ENCODE data around the gene PRTN3. TPM values are rescaled to one million over a fixed set of nuclear protein-coding genes. Genes with fewer than 3 reads are reported as not detected.

Gene PRTN3
- total RNA-seq, 2 donors from 2014 or later, result not detected

DNA sequence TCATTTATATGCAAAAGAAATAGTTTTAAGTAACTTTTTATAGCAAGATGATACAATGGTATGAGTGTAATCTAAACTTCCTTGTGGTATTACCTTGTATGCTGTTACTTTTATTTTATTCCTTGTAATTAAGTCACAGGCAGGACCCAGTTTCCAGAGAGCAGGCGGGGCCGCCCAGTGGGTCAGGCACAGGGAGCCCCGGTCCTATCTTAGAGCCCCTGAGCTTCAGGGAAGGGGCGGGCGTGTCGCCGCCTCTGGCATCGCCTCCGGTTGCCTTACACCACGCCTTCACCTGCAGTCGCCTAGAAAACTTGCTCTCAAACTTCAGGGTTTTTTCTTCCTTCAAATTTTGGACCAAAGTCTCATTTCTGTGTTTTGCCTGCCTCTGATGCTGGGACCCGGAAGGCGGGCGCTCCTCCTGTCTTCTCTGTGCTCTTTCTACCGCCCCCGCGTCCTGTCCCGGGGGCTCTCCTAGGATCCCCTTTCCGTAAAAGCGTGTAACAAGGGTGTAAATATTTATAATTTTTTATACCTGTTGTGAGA, 29.2 kb upstream of the PRTN3 start:
- peaks cover 57% of the 10 kb centered on the region for H3K36me3 ChIP-seq (ENCODE audit: control insufficient read depth, insufficient read depth, low read length)
- no peaks in the 10 kb centered on the region for H3K27me3 ChIP-seq (ENCODE audit: control insufficient read depth, insufficient read depth, low read length, poor library complexity, severe bottlenecking)
- no peaks in the 10 kb centered on the region for H3K4me1 Mint-ChIP-seq
- H3K9me3 ChIP-seq (ENCODE audit: control insufficient read depth, low read length), result no peaks in the 10 kb centered on the region
- no peak overlapping the region for H3K9ac ChIP-seq (ENCODE audit: extremely low read depth, low read length, poor library complexity, severe bottlenecking)
- H3K4me3 Mint-ChIP-seq, result no peak overlapping the region
- no peaks in the 10 kb centered on the region for H3K9me3 Mint-ChIP-seq
- H3K27ac Mint-ChIP-seq, result no peak overlapping the region
- TF ChIP-seq, protein P1, sequence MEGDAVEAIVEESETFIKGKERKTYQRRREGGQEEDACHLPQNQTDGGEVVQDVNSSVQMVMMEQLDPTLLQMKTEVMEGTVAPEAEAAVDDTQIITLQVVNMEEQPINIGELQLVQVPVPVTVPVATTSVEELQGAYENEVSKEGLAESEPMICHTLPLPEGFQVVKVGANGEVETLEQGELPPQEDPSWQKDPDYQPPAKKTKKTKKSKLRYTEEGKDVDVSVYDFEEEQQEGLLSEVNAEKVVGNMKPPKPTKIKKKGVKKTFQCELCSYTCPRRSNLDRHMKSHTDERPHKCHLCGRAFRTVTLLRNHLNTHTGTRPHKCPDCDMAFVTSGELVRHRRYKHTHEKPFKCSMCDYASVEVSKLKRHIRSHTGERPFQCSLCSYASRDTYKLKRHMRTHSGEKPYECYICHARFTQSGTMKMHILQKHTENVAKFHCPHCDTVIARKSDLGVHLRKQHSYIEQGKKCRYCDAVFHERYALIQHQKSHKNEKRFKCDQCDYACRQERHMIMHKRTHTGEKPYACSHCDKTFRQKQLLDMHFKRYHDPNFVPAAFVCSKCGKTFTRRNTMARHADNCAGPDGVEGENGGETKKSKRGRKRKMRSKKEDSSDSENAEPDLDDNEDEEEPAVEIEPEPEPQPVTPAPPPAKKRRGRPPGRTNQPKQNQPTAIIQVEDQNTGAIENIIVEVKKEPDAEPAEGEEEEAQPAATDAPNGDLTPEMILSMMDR (conservative IDR thresholded peaks at IDR 0.05), result no peak
- H3K4me1 ChIP-seq (ENCODE audit: control insufficient read depth, insufficient read depth, low read length), result no peaks in the 10 kb centered on the region
- H3K27ac ChIP-seq (ENCODE audit: low read depth, low read length), result no peak overlapping the region
- DNase-seq, result peak; percentile 56
- H3K27me3 Mint-ChIP-seq (ENCODE audit: insufficient read depth), result no peaks in the 10 kb centered on the region
- H3K4me3 ChIP-seq (ENCODE audit: low read length), result no peak overlapping the region
- peaks cover 61% of the 10 kb centered on the region for H3K36me3 Mint-ChIP-seq (ENCODE audit: low read depth)
- WGBS, 2 experiments (ENCODE audit: insufficient coverage in 1 of 2, insufficient read length in 1 of 2), result 95 to 98% methylated on average over 11 to 20 of the region's 20 CpGs

DNA sequence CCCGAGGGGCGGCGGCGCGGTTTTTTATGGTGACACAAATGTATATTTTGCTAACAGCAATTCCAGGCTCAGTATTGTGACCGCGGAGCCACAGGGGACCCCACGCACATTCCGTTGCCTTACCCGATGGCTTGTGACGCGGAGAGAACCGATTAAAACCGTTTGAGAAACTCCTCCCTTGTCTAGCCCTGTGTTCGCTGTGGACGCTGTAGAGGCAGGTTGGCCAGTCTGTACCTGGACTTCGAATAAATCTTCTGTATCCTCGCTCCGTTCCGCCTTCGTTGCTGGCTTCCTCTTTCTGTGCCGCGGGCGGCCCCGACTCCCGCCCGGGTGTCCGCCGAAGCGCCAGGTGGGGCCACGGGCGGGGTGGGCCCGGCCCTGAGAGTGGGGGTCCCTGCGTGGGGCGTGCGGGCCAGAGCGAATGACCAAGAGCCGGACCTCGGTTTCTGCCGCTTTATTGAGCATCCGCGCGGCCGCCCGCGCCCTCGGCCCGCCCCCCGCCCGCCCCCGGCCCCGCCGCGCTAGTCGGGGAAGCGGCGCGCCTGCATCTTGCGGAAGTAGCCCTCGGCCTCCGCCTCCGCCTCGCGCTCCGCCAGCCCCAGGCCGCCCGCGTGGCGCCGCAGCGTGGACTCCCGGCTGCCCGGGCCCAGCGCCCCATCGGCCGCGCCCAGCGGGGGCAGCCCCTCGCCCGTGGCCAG, 28.6 kb upstream of the PRTN3 start:
- 97% methylated on average over 62 to 77 of the region's 80 CpGs for WGBS, 2 experiments (ENCODE audit: insufficient coverage in 1 of 2, insufficient read length in 1 of 2)
- Mint-ChIP-seq H3K4me3 (no peak overlapping the region), H3K27ac (no peak overlapping the region), H3K27me3 (ENCODE audit: insufficient read depth) (no peaks in the 10 kb centered on the region), H3K9me3 (no peaks in the 10 kb centered on the region), H3K36me3 (ENCODE audit: low read depth) (peaks cover 60% of the 10 kb centered on the region), H3K4me1 (no peaks in the 10 kb centered on the region)
- H3K4me1 ChIP-seq (ENCODE audit: control insufficient read depth, insufficient read depth, low read length), result no peaks in the 10 kb centered on the region
- TF ChIP-seq, protein P1 (conservative IDR thresholded peaks at IDR 0.05), result no peak
- H3K9ac ChIP-seq (ENCODE audit: extremely low read depth, low read length, poor library complexity, severe bottlenecking), result no peak overlapping the region
- peaks cover 50% of the 10 kb centered on the region for H3K36me3 ChIP-seq (ENCODE audit: control insufficient read depth, insufficient read depth, low read length)
- peak; percentile 55 for DNase-seq
- no peak overlapping the region for H3K27ac ChIP-seq (ENCODE audit: low read depth, low read length)
- no peak overlapping the region for H3K4me3 ChIP-seq (ENCODE audit: low read length)
- no peaks in the 10 kb centered on the region for H3K27me3 ChIP-seq (ENCODE audit: control insufficient read depth, insufficient read depth, low read length, poor library complexity, severe bottlenecking)
- no peaks in the 10 kb centered on the region for H3K9me3 ChIP-seq (ENCODE audit: control insufficient read depth, low read length)

DNA sequence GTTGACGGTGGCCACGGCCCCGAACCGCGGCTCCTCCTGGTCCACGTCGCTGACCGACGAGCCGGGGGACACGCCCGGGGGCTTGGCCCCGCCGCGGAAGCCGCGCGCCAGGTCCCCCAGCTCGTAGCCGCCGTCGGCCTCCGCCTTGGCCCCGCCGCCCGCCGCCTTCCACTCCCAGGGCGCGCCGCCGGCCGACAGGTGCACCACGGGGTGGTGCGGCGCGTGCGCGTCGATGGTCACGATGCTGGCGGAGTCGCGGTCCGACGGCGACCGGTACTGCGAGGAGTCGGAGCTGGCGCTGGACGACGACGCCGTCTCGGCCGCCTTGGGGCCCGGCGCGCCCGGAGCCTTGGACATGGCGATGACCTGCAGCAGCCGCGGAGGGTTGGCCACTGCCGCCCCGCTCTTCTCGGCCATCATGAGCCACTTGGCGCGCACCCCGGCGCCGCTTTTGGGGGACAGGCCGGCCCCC, 28.0 kb upstream of the PRTN3 start:
- 96 to 98% methylated on average over 53 to 72 of the region's 72 CpGs for WGBS, 2 experiments (ENCODE audit: insufficient coverage in 1 of 2, insufficient read length in 1 of 2)

More for the DNA sequence above, 28.0 kb upstream of the PRTN3 start:
- Mint-ChIP-seq H3K27ac (no peak overlapping the region), H3K4me1 (no peaks in the 10 kb centered on the region), H3K4me3 (no peak overlapping the region), H3K36me3 (ENCODE audit: low read depth) (peaks cover 55% of the 10 kb centered on the region), H3K9me3 (no peaks in the 10 kb centered on the region), H3K27me3 (ENCODE audit: insufficient read depth) (no peaks in the 10 kb centered on the region)
- H3K27me3 ChIP-seq (ENCODE audit: control insufficient read depth, insufficient read depth, low read length, poor library complexity, severe bottlenecking), result no peaks in the 10 kb centered on the region
- H3K36me3 ChIP-seq (ENCODE audit: control insufficient read depth, insufficient read depth, low read length), result peaks cover 45% of the 10 kb centered on the region
- H3K9me3 ChIP-seq (ENCODE audit: control insufficient read depth, low read length), result no peaks in the 10 kb centered on the region
- H3K27ac ChIP-seq (ENCODE audit: low read depth, low read length), result no peak overlapping the region
- peak; percentile 55 for DNase-seq
- H3K9ac ChIP-seq (ENCODE audit: extremely low read depth, low read length, poor library complexity, severe bottlenecking), result no peak overlapping the region
- H3K4me3 ChIP-seq (ENCODE audit: low read length), result no peak overlapping the region
- TF ChIP-seq, protein P1 (conservative IDR thresholded peaks at IDR 0.05), result no peak
- H3K4me1 ChIP-seq (ENCODE audit: control insufficient read depth, insufficient read depth, low read length), result no peaks in the 10 kb centered on the region
